HepG2 (cell line): ENCODE measurements around the gene PDIA5. TPM values are rescaled to one million over a fixed set of nuclear protein-coding genes. Genes with fewer than 3 reads are reported as not detected.

Experiments used
- BCL6 ChIP-seq: IDR thresholded peaks from 2 replicates; pipeline ENCODE4 v1.6.1; 2016; ENCODE audit warnings: missing genetic modification reagents, missing compliant biosample characterization
- CBFB ChIP-seq: sonication (generic); formaldehyde crosslinking; IDR thresholded peaks from 2 replicates; pipeline ENCODE4 v1.4.0; 2020; ENCODE audit warnings: missing genetic modification reagents
- GABPA ChIP-seq, 2 experiments: IDR thresholded peaks; 2 replicates each; pipeline ENCODE4 v1.6.1; 2011 to 2016; ENCODE audit warnings: low read depth in 2 of 2, low read length in 1 of 2, missing biosample characterization in 1 of 2, missing genetic modification characterization in 1 of 2
- HES4 ChIP-seq: sonication (generic); formaldehyde crosslinking; IDR thresholded peaks from 2 replicates; pipeline ENCODE4 v1.9.0; 2021; ENCODE audit warnings: mild to moderate bottlenecking, missing genetic modification reagents, borderline replicate concordance
- HNF4A ChIP-seq: sonication (generic); formaldehyde crosslinking; IDR thresholded peaks from 2 replicates; pipeline ENCODE4 v1.4.0; 2020; ENCODE audit warnings: missing genetic modification reagents
- HNRNPL ChIP-seq: fragments of 200-400 bp; formaldehyde crosslinking; IDR thresholded peaks from 2 replicates; pipeline ENCODE4 v1.6.1; 2017; ENCODE audit warnings: mild to moderate bottlenecking, low read depth, low read length
- JARID2 ChIP-seq: sonication (generic); formaldehyde crosslinking; IDR thresholded peaks from 2 replicates; pipeline ENCODE4 v1.8.1; 2023; ENCODE audit warnings: missing genetic modification reagents, inconsistent platforms; ENCODE audit not compliant: insufficient replicate concordance
- KDM5B ChIP-seq: sonication (generic); formaldehyde crosslinking; IDR thresholded peaks from 2 replicates; pipeline ENCODE4 v1.4.0; 2020; ENCODE audit warnings: missing genetic modification reagents, mild to moderate bottlenecking, borderline replicate concordance
- KMT2B ChIP-seq: IDR thresholded peaks from 2 replicates; pipeline ENCODE4 v1.6.1; 2016; ENCODE audit warnings: missing genetic modification reagents, missing compliant biosample characterization
- MED13 ChIP-seq: sonication (generic); formaldehyde crosslinking; IDR thresholded peaks from 2 replicates; pipeline ENCODE4 v1.5.0; 2020; ENCODE audit warnings: missing genetic modification reagents
- NCOA5 ChIP-seq: sonication (generic); formaldehyde crosslinking; IDR thresholded peaks from 2 replicates; pipeline ENCODE4 v1.4.0; 2020; ENCODE audit warnings: missing genetic modification reagents
- NFRKB ChIP-seq: fragments of 450-650 bp; IDR thresholded peaks from 2 replicates; pipeline ENCODE4 v1.6.1; 2017
- REL ChIP-seq: sonication (generic); formaldehyde crosslinking; conservative IDR thresholded peaks from 2 replicates; pipeline ENCODE4 v1.8.0; 2022; ENCODE audit warnings: mild to moderate bottlenecking, missing genetic modification reagents, moderate library complexity
- SNRNP70 ChIP-seq: fragments of 200-400 bp; formaldehyde crosslinking; IDR thresholded peaks from 2 replicates; pipeline ENCODE4 v1.6.1; 2017; ENCODE audit warnings: mild to moderate bottlenecking, low read depth, low read length, moderate library complexity
- TBL1XR1 ChIP-seq: fragments of 150-350 bp; IDR thresholded peaks from 2 replicates; pipeline ENCODE4 v1.6.1; 2014; ENCODE audit warnings: borderline replicate concordance, low read length; ENCODE audit not compliant: partially characterized antibody
- ZNF274 ChIP-seq: sonication (generic); formaldehyde crosslinking; IDR thresholded peaks from 2 replicates; pipeline ENCODE4 v1.5.1; 2020; ENCODE audit warnings: mild to moderate bottlenecking, missing genetic modification reagents
- ZNF720 ChIP-seq: sonication (generic); formaldehyde crosslinking; IDR thresholded peaks from 2 replicates; pipeline ENCODE4 v1.4.0; 2020; ENCODE audit warnings: missing genetic modification reagents
- polyA plus RNA-seq, 8 experiments: library from polyadenylated mRNA; depleted of rRNA in 3 of 8; stranded (reverse) in 7 of 8; unstranded in 1 of 8; fragments of >200 nt; fragmentation: Illumina TruSeq in 4 of 8; extraction: Trizol in 4 of 8; gene quantifications; 2 replicates each; pipeline versions ENCODE4 v1.2.1 to v1.2.3, GENCODE V29; 2011 to 2016; ENCODE audit warnings: low read depth in 4 of 8, missing spikeins in 1 of 8, mixed read lengths in 1 of 8; ENCODE audit not compliant: insufficient read depth in 1 of 8
- total RNA-seq, 5 experiments: library from RNA; depleted of rRNA; stranded (reverse); fragments of >200 nt; fragmentation: Illumina TruSeq; extraction: Trizol; gene quantifications; 2 replicates each; pipeline ENCODE4 v1.2.3, GENCODE V29; 2016; ENCODE audit warnings: low read depth in 1 of 5
- TF ChIP-seq, protein P1 (sequence below): sonication (generic); formaldehyde crosslinking; IDR thresholded peaks from 2 replicates; pipeline ENCODE4 v1.5.0; 2020; ENCODE audit warnings: mild to moderate bottlenecking, missing genetic modification reagents
- TF ChIP-seq, protein P2 (sequence below): sonication (generic); formaldehyde crosslinking; IDR thresholded peaks from 2 replicates; pipeline ENCODE4 v1.4.0; 2020; ENCODE audit warnings: missing genetic modification reagents, borderline replicate concordance
- TF ChIP-seq, protein P3 (sequence below): sonication (generic); formaldehyde crosslinking; IDR thresholded peaks from 2 replicates; pipeline ENCODE4 v1.9.0; 2022; ENCODE audit warnings: missing genetic modification reagents, mild to moderate bottlenecking, borderline replicate concordance
- TF ChIP-seq, protein P4 (sequence below): sonication (generic); formaldehyde crosslinking; IDR thresholded peaks from 2 replicates; pipeline ENCODE4 v1.9.0; 2021; ENCODE audit warnings: missing genetic modification reagents, borderline replicate concordance

Gene PDIA5
- total and polyA plus RNA-seq, 2 of the 13 experiments (the other 11 are each of a cell fraction or from before 2014, with no cell fraction given) = 51.3 to 74.3 TPM

DNA sequence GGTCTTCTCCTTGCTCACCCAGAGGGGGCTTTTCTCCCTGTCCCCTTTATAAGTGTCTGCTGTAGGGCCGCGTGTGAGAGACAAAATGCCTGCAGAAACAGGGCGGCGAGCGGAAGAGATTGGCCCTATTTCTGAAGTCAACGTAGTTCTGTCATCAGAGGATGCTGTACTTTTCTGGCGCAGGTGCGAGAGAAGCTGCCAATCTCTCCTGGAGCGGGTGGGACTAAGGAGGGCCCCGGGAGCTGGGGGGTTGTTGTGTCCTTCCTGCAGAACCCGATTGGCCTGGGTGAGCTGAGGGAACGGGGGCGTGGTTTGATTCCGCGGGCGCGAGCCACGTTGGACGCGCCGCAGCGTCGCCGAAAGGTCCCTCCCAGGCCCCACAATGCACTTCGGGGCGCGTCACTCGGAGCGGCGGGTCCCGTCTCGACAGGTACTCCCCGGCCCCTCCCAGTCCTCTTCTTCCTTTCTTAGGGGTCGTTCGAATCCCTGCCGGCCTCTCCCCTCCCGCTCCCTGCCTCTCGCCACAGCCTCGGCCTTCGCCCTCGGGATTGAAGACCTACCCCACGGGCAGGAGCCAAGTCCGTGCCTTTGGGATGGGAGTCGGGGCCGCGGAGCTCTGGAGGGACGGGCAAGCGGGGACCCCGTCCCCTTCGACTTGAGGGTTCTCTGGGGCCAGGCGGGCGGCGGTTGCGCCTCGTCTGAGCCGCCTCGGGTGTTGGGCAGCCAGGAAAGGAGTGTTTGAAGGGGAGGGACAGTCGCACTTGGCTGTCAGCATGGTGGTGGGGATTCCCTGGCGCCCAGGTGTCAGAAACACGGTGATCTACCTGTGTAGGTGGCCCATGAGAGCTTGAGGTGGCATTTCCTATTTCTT, 135.0 kb downstream of the PDIA5 start, which contains the start of gene SEC22A (continued):
- TF ChIP-seq GABPA (IDR thresholded peaks at IDR 0.05; ENCODE audit: low read depth, low read length) (no peak), GABPA (CRISPR knock-in tag; IDR thresholded peaks at IDR 0.05; ENCODE audit: low read depth) (peak; percentile 67; the same call in 1 of the 2 replicates), CBFB (CRISPR knock-in tag) (no peak), NCOA5 (CRISPR knock-in tag) (no peak), KMT2B (CRISPR knock-in tag) (peak; percentile 87), ZNF274 (CRISPR knock-in tag) (peak; percentile 72), HNF4A (CRISPR knock-in tag) (no peak), TBL1XR1 (no peak), REL (CRISPR knock-in tag) (no peak), ZNF720 (CRISPR knock-in tag) (no peak), MED13 (CRISPR knock-in tag) (no peak), HNRNPL (no peak), SNRNP70 (no peak), BCL6 (CRISPR knock-in tag) (no peak), JARID2 (CRISPR knock-in tag) (no peak), HES4 (CRISPR knock-in tag) (no peak), KDM5B (CRISPR knock-in tag) (0 out of 2 replicates have a peak, but pooled peaks have one; percentile 40), NFRKB (no peak)
- TF ChIP-seq, protein P1, sequence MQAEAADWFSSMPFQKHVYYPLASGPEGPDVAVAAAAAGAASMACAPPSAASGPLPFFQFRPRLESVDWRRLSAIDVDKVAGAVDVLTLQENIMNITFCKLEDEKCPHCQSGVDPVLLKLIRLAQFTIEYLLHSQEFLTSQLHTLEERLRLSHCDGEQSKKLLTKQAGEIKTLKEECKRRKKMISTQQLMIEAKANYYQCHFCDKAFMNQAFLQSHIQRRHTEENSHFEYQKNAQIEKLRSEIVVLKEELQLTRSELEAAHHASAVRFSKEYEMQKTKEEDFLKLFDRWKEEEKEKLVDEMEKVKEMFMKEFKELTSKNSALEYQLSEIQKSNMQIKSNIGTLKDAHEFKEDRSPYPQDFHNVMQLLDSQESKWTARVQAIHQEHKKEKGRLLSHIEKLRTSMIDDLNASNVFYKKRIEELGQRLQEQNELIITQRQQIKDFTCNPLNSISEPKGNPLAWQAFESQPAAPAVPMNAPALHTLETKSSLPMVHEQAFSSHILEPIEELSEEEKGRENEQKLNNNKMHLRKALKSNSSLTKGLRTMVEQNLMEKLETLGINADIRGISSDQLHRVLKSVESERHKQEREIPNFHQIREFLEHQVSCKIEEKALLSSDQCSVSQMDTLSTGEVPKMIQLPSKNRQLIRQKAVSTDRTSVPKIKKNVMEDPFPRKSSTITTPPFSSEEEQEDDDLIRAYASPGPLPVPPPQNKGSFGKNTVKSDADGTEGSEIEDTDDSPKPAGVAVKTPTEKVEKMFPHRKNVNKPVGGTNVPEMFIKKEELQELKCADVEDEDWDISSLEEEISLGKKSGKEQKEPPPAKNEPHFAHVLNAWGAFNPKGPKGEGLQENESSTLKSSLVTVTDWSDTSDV (CRISPR knock-in tag) = no peak
- TF ChIP-seq, protein P2, sequence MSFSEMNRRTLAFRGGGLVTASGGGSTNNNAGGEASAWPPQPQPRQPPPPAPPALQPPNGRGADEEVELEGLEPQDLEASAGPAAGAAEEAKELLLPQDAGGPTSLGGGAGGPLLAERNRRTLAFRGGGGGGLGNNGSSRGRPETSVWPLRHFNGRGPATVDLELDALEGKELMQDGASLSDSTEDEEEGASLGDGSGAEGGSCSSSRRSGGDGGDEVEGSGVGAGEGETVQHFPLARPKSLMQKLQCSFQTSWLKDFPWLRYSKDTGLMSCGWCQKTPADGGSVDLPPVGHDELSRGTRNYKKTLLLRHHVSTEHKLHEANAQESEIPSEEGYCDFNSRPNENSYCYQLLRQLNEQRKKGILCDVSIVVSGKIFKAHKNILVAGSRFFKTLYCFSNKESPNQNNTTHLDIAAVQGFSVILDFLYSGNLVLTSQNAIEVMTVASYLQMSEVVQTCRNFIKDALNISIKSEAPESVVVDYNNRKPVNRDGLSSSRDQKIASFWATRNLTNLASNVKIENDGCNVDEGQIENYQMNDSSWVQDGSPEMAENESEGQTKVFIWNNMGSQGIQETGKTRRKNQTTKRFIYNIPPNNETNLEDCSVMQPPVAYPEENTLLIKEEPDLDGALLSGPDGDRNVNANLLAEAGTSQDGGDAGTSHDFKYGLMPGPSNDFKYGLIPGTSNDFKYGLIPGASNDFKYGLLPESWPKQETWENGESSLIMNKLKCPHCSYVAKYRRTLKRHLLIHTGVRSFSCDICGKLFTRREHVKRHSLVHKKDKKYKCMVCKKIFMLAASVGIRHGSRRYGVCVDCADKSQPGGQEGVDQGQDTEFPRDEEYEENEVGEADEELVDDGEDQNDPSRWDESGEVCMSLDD (CRISPR knock-in tag) = no peak
- TF ChIP-seq, protein P3, sequence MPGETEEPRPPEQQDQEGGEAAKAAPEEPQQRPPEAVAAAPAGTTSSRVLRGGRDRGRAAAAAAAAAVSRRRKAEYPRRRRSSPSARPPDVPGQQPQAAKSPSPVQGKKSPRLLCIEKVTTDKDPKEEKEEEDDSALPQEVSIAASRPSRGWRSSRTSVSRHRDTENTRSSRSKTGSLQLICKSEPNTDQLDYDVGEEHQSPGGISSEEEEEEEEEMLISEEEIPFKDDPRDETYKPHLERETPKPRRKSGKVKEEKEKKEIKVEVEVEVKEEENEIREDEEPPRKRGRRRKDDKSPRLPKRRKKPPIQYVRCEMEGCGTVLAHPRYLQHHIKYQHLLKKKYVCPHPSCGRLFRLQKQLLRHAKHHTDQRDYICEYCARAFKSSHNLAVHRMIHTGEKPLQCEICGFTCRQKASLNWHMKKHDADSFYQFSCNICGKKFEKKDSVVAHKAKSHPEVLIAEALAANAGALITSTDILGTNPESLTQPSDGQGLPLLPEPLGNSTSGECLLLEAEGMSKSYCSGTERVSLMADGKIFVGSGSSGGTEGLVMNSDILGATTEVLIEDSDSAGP (CRISPR knock-in tag) = peak; percentile 55; the same call in 1 of the 2 replicates
- TF ChIP-seq, protein P4, sequence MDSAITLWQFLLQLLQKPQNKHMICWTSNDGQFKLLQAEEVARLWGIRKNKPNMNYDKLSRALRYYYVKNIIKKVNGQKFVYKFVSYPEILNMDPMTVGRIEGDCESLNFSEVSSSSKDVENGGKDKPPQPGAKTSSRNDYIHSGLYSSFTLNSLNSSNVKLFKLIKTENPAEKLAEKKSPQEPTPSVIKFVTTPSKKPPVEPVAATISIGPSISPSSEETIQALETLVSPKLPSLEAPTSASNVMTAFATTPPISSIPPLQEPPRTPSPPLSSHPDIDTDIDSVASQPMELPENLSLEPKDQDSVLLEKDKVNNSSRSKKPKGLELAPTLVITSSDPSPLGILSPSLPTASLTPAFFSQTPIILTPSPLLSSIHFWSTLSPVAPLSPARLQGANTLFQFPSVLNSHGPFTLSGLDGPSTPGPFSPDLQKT (CRISPR knock-in tag) = no peak
